H9 (cell line): ENCODE data around the gene COMMD1. TPM values are rescaled to one million over a fixed set of nuclear protein-coding genes. Genes with fewer than 3 reads are reported as not detected.

Source experiments
- DNase-seq: peaks from one replicate; pipeline ENCODE4 v3.0.0-alpha.2; 2017
- H2AFZ ChIP-seq: one replicate; pipeline ENCODE4 v1.6.1; 2013; ENCODE audit warnings: mild to moderate bottlenecking, low read length, control low read depth, moderate library complexity
- H2AK5ac ChIP-seq: 2 replicates; pipeline ENCODE4 v1.6.1; 2013; ENCODE audit warnings: low read length, control low read depth, mixed read lengths; ENCODE audit not compliant: insufficient read length
- H2BK120ac ChIP-seq: one replicate; pipeline ENCODE4 v1.6.1; 2013; ENCODE audit warnings: low read depth, mild to moderate bottlenecking, low read length, control low read depth, inconsistent platforms; ENCODE audit not compliant: poor library complexity, severe bottlenecking
- H2BK12ac ChIP-seq: 2 replicates; pipeline ENCODE4 v1.6.1; 2013; ENCODE audit warnings: low read length, control low read depth, mixed read lengths, low read depth; ENCODE audit not compliant: insufficient read length
- H2BK15ac ChIP-seq: 2 replicates; pipeline ENCODE4 v1.6.1; 2013; ENCODE audit warnings: low read depth, low read length, control low read depth
- H2BK20ac ChIP-seq: one replicate; pipeline ENCODE4 v1.6.1; 2013; ENCODE audit warnings: low read depth, mild to moderate bottlenecking, low read length, control low read depth, inconsistent platforms; ENCODE audit not compliant: poor library complexity, severe bottlenecking
- H2BK5ac ChIP-seq: 2 replicates; pipeline ENCODE4 v1.6.1; 2013; ENCODE audit warnings: low read length, control low read depth, mixed read lengths; ENCODE audit not compliant: insufficient read length
- H3K14ac ChIP-seq: 2 replicates; pipeline ENCODE4 v1.6.1; 2013; ENCODE audit warnings: low read length, control low read depth; ENCODE audit not compliant: insufficient read depth
- H3K18ac ChIP-seq: 2 replicates; pipeline ENCODE4 v1.6.1; 2013; ENCODE audit warnings: low read depth, mild to moderate bottlenecking, mixed read lengths, low read length, control low read depth; ENCODE audit not compliant: insufficient read length
- H3K23ac ChIP-seq: 2 replicates; pipeline ENCODE4 v1.6.1; 2013; ENCODE audit warnings: low read length, control low read depth, mixed read lengths, low read depth; ENCODE audit not compliant: insufficient read length
- H3K23me2 ChIP-seq: 2 replicates; pipeline ENCODE4 v1.6.1; 2013; ENCODE audit warnings: low read depth, mild to moderate bottlenecking, mixed read lengths, low read length, control low read depth; ENCODE audit not compliant: insufficient read length, poor library complexity, severe bottlenecking
- H3K27ac ChIP-seq: 2 replicates; pipeline ENCODE4 v1.5.1; 2013; ENCODE audit warnings: low read length, control low read depth, mixed read lengths, low read depth; ENCODE audit not compliant: insufficient read length
- H3K27me3 ChIP-seq: 2 replicates; pipeline ENCODE4 v1.6.1; 2013; ENCODE audit warnings: low read length, control low read depth, inconsistent platforms; ENCODE audit not compliant: insufficient read depth
- H3K4ac ChIP-seq: 2 replicates; pipeline ENCODE4 v1.6.1; 2013; ENCODE audit warnings: low read depth, mild to moderate bottlenecking, control low read depth, inconsistent platforms, low read length, moderate library complexity
- H3K4me1 ChIP-seq: 2 replicates; pipeline ENCODE4 v1.6.1; 2013; ENCODE audit warnings: low read length, control low read depth, inconsistent platforms; ENCODE audit not compliant: insufficient read depth
- H3K4me2 ChIP-seq: 2 replicates; pipeline ENCODE4 v1.6.1; 2013; ENCODE audit warnings: low read length, control low read depth, mixed read lengths; ENCODE audit not compliant: insufficient read length, insufficient read depth
- H3K56ac ChIP-seq: 2 replicates; pipeline ENCODE4 v1.6.1; 2013; ENCODE audit warnings: low read depth, mild to moderate bottlenecking, mixed read lengths, low read length, control low read depth; ENCODE audit not compliant: insufficient read length
- H3K79me1 ChIP-seq: 2 replicates; pipeline ENCODE4 v1.6.1; 2013; ENCODE audit warnings: low read depth, mild to moderate bottlenecking, moderate library complexity, low read length, control low read depth, inconsistent platforms; ENCODE audit not compliant: insufficient read depth, poor library complexity, severe bottlenecking
- H3K79me2 ChIP-seq: 2 replicates; pipeline ENCODE4 v1.6.1; 2013; ENCODE audit warnings: low read length, control low read depth, inconsistent platforms; ENCODE audit not compliant: insufficient read depth
- H3K9ac ChIP-seq: 2 replicates; pipeline ENCODE4 v1.6.1; 2013; ENCODE audit warnings: low read length, control low read depth, mixed read lengths; ENCODE audit not compliant: insufficient read length; ENCODE audit errors: extremely low read depth
- H3K9me3 ChIP-seq: one replicate; pipeline ENCODE4 v1.6.1; 2013; ENCODE audit warnings: low read depth, low read length, inconsistent platforms; ENCODE audit not compliant: control insufficient read depth
- H3T11ph ChIP-seq: one replicate; pipeline ENCODE4 v1.6.1; 2013; ENCODE audit warnings: mild to moderate bottlenecking, low read length, control low read depth, inconsistent platforms
- H4K20me1 ChIP-seq: one replicate; pipeline ENCODE4 v1.6.1; 2013; ENCODE audit not compliant: control insufficient read depth, insufficient read length, insufficient read depth
- H4K5ac ChIP-seq: 2 replicates; pipeline ENCODE4 v1.6.1; 2013; ENCODE audit warnings: low read depth, mild to moderate bottlenecking, mixed read lengths, low read length, control low read depth; ENCODE audit not compliant: insufficient read length
- H4K8ac ChIP-seq: replicated peaks from 2 replicates; pipeline ENCODE4 v1.6.1; 2013; ENCODE audit warnings: low read length, control low read depth, mixed read lengths, low read depth; ENCODE audit not compliant: insufficient read length
- H4K91ac ChIP-seq: 2 replicates; pipeline ENCODE4 v1.6.1; 2013; ENCODE audit warnings: low read depth, mild to moderate bottlenecking, moderate library complexity, mixed read lengths, low read length, control low read depth; ENCODE audit not compliant: insufficient read length
- H3K27ac Mint-ChIP-seq, 3 experiments: 2 replicates in 2 of 3; 3 replicates in 1 of 3; pipeline ENCODE4 v1.8.0; 2020 to 2021; ENCODE audit warnings: mixed read lengths in 3 of 3, mild to moderate bottlenecking in 1 of 3, moderate library complexity in 1 of 3
- H3K27me3 Mint-ChIP-seq: 2 replicates; pipeline ENCODE4 v1.8.0; 2021; ENCODE audit warnings: low read depth, mild to moderate bottlenecking, moderate library complexity, mixed read lengths
- H3K36me3 Mint-ChIP-seq, 3 experiments: 2 replicates in 2 of 3; 3 replicates in 1 of 3; pipeline ENCODE4 v1.8.0; 2020 to 2021; ENCODE audit warnings: low read depth in 3 of 3, mixed read lengths in 3 of 3; ENCODE audit not compliant: insufficient read depth in 1 of 3
- H3K4me1 Mint-ChIP-seq, 2 experiments: 2 replicates each; pipeline ENCODE4 v1.8.0; 2020; ENCODE audit warnings: mixed read lengths in 2 of 2
- H3K4me3 Mint-ChIP-seq, 2 experiments: 2 replicates in 1 of 2; 3 replicates in 1 of 2; pipeline ENCODE4 v1.8.0; 2020 to 2021; ENCODE audit warnings: mild to moderate bottlenecking in 2 of 2, mixed read lengths in 2 of 2, moderate library complexity in 1 of 2
- H3K9me3 Mint-ChIP-seq, 2 experiments: 2 replicates in 1 of 2; 3 replicates in 1 of 2; pipeline ENCODE4 v1.8.0; 2020; ENCODE audit warnings: mild to moderate bottlenecking in 2 of 2, mixed read lengths in 2 of 2, moderate library complexity in 1 of 2
- CTCF ChIP-seq: fragments of 200-600 bp; sonication (generic); conservative IDR thresholded peaks from 3 replicates; pipeline ENCODE4 v1.8.0; 2021; ENCODE audit warnings: antibody characterized with exemption, mild to moderate bottlenecking
- WGBS: extraction: QIAGEN DNeasy Blood & Tissue Kit; methylation state at CpG from one replicate; pipeline ENCODE4 v1.1.7; 2013; ENCODE audit warnings: missing lambda C conversion rate, low lambda C conversion rate, mixed read lengths; ENCODE audit not compliant: insufficient read length; ENCODE audit errors: extremely low coverage; 5-methylcytosine and 5-hydroxymethylcytosine counted together
- total RNA-seq: library from RNA; stranded (reverse); gene quantifications from 2 replicates; pipeline ENCODE4 v1.2.1, GENCODE V29; 2021

The COMMD1 gene
- total RNA-seq, 1 experiment from 2014 or later = 31.5 TPM

DNA sequence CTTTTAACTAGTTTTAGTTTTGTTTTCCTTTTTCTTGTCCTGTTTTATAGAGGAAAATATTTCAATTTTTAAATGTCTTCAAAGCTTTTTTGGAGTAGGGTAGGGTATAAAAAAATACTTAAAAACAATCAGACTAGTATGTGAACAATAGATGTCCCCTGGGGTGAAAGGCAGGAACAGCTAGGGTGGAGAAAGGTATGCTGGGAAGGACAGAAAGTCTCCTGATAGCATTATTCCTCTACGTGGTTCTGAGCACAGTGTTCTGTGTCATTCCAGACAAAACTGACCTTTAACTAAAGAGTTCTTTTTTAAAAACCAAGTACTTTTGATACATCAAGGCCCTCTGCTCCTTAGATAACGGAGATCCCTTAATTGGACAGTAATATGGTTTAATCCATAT, 258.4 kb downstream of the COMMD1 start:
- H2AK5ac ChIP-seq = no peak overlapping the region
- H3K23ac ChIP-seq = no peak overlapping the region
- Mint-ChIP-seq H3K27me3 (no peaks in the 10 kb centered on the region), H3K4me3 (no peak overlapping the region), H3K27ac (no peak overlapping the region), H3K36me3 (no peaks in the 10 kb centered on the region), H3K4me1 (peaks cover 17% of the 10 kb centered on the region in 2 experiments), H3K9me3 (no peaks in the 10 kb centered on the region)
- H3T11ph ChIP-seq = no peak overlapping the region
- no peaks in the 10 kb centered on the region for H3K79me2 ChIP-seq
- no peak overlapping the region for H2AFZ ChIP-seq
- H3K23me2 ChIP-seq = no peaks in the 10 kb centered on the region
- H2BK12ac ChIP-seq = no peak overlapping the region
- no peak overlapping the region for H3K56ac ChIP-seq
- no peak overlapping the region for H2BK120ac ChIP-seq
- no peak overlapping the region for H2BK5ac ChIP-seq
- H3K4me2 ChIP-seq = no peak overlapping the region
- H3K4me1 ChIP-seq = no peaks in the 10 kb centered on the region
- H3K9ac ChIP-seq = no peak overlapping the region
- H4K8ac ChIP-seq = no peak overlapping the region
- no peaks in the 10 kb centered on the region for H4K20me1 ChIP-seq
- no peak overlapping the region for H4K5ac ChIP-seq
- no peak overlapping the region for H2BK15ac ChIP-seq
- H3K9me3 ChIP-seq = no peaks in the 10 kb centered on the region
- H3K4ac ChIP-seq = no peak overlapping the region
- no peak overlapping the region for H3K27ac ChIP-seq
- H3K79me1 ChIP-seq = no peaks in the 10 kb centered on the region
- no peak for DNase-seq
- no peak for TF ChIP-seq CTCF
- H3K18ac ChIP-seq = no peak overlapping the region
- no peak overlapping the region for H3K14ac ChIP-seq
- no CpG with 5 or more reads among the region's 2 CpGs for WGBS
- no peaks in the 10 kb centered on the region for H3K27me3 ChIP-seq
- H4K91ac ChIP-seq = no peak overlapping the region
- no peak overlapping the region for H2BK20ac ChIP-seq
